GM12801 (cell line): Measurements from ENCODE around the gene CHST15.

Source experiments
- TF ChIP-seq, protein P1 (sequence below): IDR thresholded peaks from one replicate; pipeline ENCODE4 v1.5.1; 2011; ENCODE audit warnings: control low read depth; ENCODE audit not compliant: insufficient read length; ENCODE audit errors: extremely low read depth

Gene CHST15

GRCh38 chr10:124059551-124059950, 33.8 kb downstream of the CHST15 start:
- TF ChIP-seq, protein P1, sequence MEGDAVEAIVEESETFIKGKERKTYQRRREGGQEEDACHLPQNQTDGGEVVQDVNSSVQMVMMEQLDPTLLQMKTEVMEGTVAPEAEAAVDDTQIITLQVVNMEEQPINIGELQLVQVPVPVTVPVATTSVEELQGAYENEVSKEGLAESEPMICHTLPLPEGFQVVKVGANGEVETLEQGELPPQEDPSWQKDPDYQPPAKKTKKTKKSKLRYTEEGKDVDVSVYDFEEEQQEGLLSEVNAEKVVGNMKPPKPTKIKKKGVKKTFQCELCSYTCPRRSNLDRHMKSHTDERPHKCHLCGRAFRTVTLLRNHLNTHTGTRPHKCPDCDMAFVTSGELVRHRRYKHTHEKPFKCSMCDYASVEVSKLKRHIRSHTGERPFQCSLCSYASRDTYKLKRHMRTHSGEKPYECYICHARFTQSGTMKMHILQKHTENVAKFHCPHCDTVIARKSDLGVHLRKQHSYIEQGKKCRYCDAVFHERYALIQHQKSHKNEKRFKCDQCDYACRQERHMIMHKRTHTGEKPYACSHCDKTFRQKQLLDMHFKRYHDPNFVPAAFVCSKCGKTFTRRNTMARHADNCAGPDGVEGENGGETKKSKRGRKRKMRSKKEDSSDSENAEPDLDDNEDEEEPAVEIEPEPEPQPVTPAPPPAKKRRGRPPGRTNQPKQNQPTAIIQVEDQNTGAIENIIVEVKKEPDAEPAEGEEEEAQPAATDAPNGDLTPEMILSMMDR = no peak

GRCh38 chr10:124058346-124059003, 34.9 kb downstream of the CHST15 start:
- TF ChIP-seq, protein P1 = no peak

DNA sequence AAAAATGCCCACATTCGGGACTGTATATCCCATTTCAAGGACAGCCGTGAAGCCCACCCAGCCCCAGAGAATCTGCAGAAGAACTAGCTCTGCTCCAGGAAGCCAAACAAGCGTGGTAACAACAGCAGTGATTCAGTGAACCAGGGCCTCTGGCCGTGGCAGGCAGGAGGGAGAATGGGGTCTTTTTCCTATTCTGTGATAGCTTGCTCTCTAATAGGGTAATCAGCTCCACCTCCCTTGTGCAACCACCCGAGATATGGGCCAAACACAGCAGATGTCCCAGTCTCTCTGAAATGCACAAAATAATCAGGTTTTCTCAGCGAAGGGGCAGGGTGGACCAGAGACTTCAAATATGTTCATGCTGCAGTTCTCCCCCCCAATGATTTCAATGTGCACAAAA, 35.8 kb downstream of the CHST15 start:
- TF ChIP-seq, protein P1 = no peak

DNA sequence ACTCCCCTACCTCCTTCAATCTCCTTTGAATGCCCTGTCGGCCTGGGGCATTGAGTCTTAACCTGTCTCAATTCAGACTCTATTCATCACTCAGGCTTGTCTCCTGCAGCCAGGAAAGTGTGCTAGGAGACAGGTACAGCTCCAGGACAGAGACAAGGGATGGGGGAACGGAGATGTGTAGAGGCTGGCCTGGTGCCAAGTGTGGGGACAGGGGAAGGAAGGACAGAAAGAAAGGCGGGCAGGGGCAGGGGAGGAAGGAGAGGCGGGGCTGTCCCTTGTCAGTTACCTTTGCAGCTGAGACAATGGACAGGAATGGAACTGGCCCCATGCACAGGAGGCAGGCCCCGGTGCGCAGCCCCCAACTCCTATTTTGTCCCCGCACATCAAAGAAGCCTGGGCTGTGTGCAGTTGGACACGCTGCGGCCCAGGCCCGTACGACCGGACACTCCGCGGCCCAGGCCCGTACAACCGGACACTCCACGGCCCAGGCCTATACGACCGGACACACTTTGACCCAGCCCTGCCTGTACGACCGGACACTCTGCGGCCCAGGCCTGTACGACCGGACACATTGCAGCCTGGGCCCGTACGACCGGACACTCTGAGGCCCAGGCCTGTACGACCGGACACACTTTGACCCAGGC, 36.9 kb downstream of the CHST15 start:
- TF ChIP-seq, protein P1 = no peak

GRCh38 chr10:124053971-124054370, 39.4 kb downstream of the CHST15 start:
- TF ChIP-seq, protein P1 = no peak

DNA sequence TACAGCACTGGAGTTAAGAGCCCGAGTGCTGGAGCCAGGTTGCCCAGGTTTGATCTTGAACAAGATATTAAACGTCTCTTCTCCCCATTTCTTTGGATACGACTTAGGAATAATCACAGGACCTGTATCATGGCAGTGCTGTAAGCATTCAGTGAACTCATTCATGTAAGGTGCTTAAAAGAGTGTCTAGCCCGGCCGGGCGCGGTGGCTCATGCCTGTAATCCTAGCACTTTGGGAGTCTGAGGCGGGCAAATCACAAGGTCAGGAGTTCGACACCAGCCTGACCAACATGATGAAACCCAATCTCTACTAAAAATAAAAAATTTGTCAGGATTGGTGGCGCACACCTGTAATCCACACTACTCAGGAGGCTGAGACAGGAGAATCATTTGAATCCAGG, 40.8 kb downstream of the CHST15 start:
- TF ChIP-seq, protein P1 = no peak

GRCh38 chr10:124050021-124051015, 43.1 kb downstream of the CHST15 start:
- TF ChIP-seq, protein P1 = no peak
